Esophagus mucosa (tissue), 1 donor: Measurements from ENCODE around the gene GATAD2B. TPM values are rescaled to one million over a fixed set of nuclear protein-coding genes. Genes with fewer than 3 reads are reported as not detected.

Experiments used
- total RNA-seq: library from RNA; stranded (reverse); gene quantifications from one replicate; pipeline ENCODE4 v1.2.4, GENCODE V29; 2023
- donor health status: DM: yes; HTN: yes; CAD: no.

The GATAD2B gene
- total RNA-seq, 1 donor from 2014 or later, result 17.9 TPM

Other genes starting within 250 kb of the GATAD2B start
- gene NPR1, start 244.3 kb downstream of the GATAD2B start, total RNA-seq, result 1.8 TPM
- 22.5 TPM for gene INTS3, start 194.9 kb downstream of the GATAD2B start, total RNA-seq
- 16.1 TPM for gene SLC27A3, start 147.6 kb downstream of the GATAD2B start, total RNA-seq
- 12.1 TPM for gene DENND4B, start 23.7 kb upstream of the GATAD2B start, total RNA-seq
- 13.3 TPM for gene CRTC2, start 35.6 kb upstream of the GATAD2B start, total RNA-seq
- 42.3 TPM for gene SLC39A1, start 40.6 kb upstream of the GATAD2B start, total RNA-seq
- 7.6 TPM for gene CREB3L4, start 44.9 kb upstream of the GATAD2B start, total RNA-seq
- 73.2 TPM for gene JTB, start 54.7 kb upstream of the GATAD2B start, total RNA-seq
- 60.5 TPM for gene RAB13, start 63.4 kb upstream of the GATAD2B start, total RNA-seq
- gene RPS27, start 67.8 kb upstream of the GATAD2B start, total RNA-seq, result 1,798 TPM
- gene NUP210L, start 232.1 kb upstream of the GATAD2B start, total RNA-seq, result 0.04 TPM